GM19372 (cell line): Measurements from ENCODE around the gene C19orf12.
"Not testable (repeated sequence)": the region's sequence is repeated elsewhere in the genome, so short reads cannot be mapped to it uniquely, and the experiment has no call there.

ENCODE experiments used
- ATAC-seq: cut with Tn5 transposase; IDR thresholded peaks from one replicate; pipeline ENCODE4 v1.9.1; 2021; ENCODE audit warnings: mild to moderate bottlenecking, low read depth, moderate library complexity; ENCODE audit not compliant: unreplicated experiment

Gene C19orf12

GRCh38 chr19:29678484-29679106, 36.5 kb downstream of the C19orf12 start:
- ATAC-seq: no peak

GRCh38 chr19:29677001-29677817, 37.9 kb downstream of the C19orf12 start:
- ATAC-seq: no peak

GRCh38 chr19:29676586-29676985, 38.5 kb downstream of the C19orf12 start:
- no peak for ATAC-seq

- no peak for ATAC-seq
Measured at GRCh38 chr19:29675650-29676186, 39.3 kb downstream of the C19orf12 start.

GRCh38 chr19:29675120-29675649, 39.9 kb downstream of the C19orf12 start:
- ATAC-seq: no peak

- ATAC-seq: no peak
Measured at GRCh38 chr19:29674374-29675119, 40.5 kb downstream of the C19orf12 start.

- ATAC-seq: no peak
Measured at GRCh38 chr19:29673451-29674371, 41.4 kb downstream of the C19orf12 start.

- ATAC-seq: peak; percentile 44
Measured at GRCh38 chr19:29672933-29673336, 42.1 kb downstream of the C19orf12 start.

- no peak for ATAC-seq
Measured at GRCh38 chr19:29672319-29672932, 42.6 kb downstream of the C19orf12 start.

- peak; percentile 77 for ATAC-seq
Measured at GRCh38 chr19:29671393-29672160, 43.5 kb downstream of the C19orf12 start.

- ATAC-seq: not testable (repeated sequence)
Measured at GRCh38 chr19:29671026-29671392, 44.1 kb downstream of the C19orf12 start.

GRCh38 chr19:29670255-29670654, 44.8 kb downstream of the C19orf12 start:
- ATAC-seq: no peak

- no peak for ATAC-seq
Measured at GRCh38 chr19:29668746-29669609, 46.1 kb downstream of the C19orf12 start.

- no peak for ATAC-seq
Measured at GRCh38 chr19:29667901-29668341, 47.1 kb downstream of the C19orf12 start.

GRCh38 chr19:29667387-29667783, 47.7 kb downstream of the C19orf12 start:
- no peak for ATAC-seq

GRCh38 chr19:29666578-29667386, 48.3 kb downstream of the C19orf12 start:
- ATAC-seq: no peak
